HG03460 (cell line): Measurements from ENCODE around the gene NECTIN4.
"Not testable (repeated sequence)": the region's sequence is repeated elsewhere in the genome, so short reads cannot be mapped to it uniquely, and the experiment has no call there.

Experiments
- ATAC-seq: cut with Tn5 transposase; IDR thresholded peaks from one replicate; pipeline ENCODE4 v1.9.1; 2021; ENCODE audit not compliant: unreplicated experiment

Gene NECTIN4

GRCh38 chr1:161065681-161066080 is 23.7 kb downstream of the NECTIN4 start:
- ATAC-seq: not testable (repeated sequence)

- ATAC-seq: not testable (repeated sequence)
These were observed 25.4 kb downstream of the NECTIN4 start for GRCh38 chr1:161063936-161064335.

- no peak for ATAC-seq
These were observed 27.9 kb downstream of the NECTIN4 start for GRCh38 chr1:161061419-161061818.

- no peak for ATAC-seq
These were observed 30.1 kb downstream of the NECTIN4 start for GRCh38 chr1:161059293-161059692.

- ATAC-seq: no peak
These were observed 34.6 kb downstream of the NECTIN4 start for GRCh38 chr1:161054805-161055204.

- no peak for ATAC-seq
These were observed 35.1 kb downstream of the NECTIN4 start for GRCh38 chr1:161054232-161054631.

- no peak for ATAC-seq
These were observed 36.5 kb downstream of the NECTIN4 start for GRCh38 chr1:161052899-161053298.

GRCh38 chr1:161051219-161051618 is 38.1 kb downstream of the NECTIN4 start:
- ATAC-seq: no peak

GRCh38 chr1:161048949-161049722 is 40.2 kb downstream of the NECTIN4 start:
- no peak for ATAC-seq

GRCh38 chr1:161047436-161048420 is 41.6 kb downstream of the NECTIN4 start:
- ATAC-seq: no peak

GRCh38 chr1:161046605-161047228 is 42.6 kb downstream of the NECTIN4 start:
- ATAC-seq: no peak

- peak; percentile 50 for ATAC-seq
These were observed 43.4 kb downstream of the NECTIN4 start, which contains the start of gene USF1 for GRCh38 chr1:161045736-161046604. USF1 (minus strand) TSS chr1:161045977; CDS start chr1:161043275, 2,702 bp downstream.

GRCh38 chr1:161044908-161045735 is 44.2 kb downstream of the NECTIN4 start:
- peak; percentile 45 for ATAC-seq

- no peak for ATAC-seq
These were observed 44.8 kb downstream of the NECTIN4 start for GRCh38 chr1:161044535-161044907.

GRCh38 chr1:161039546-161039945 is 49.8 kb downstream of the NECTIN4 start:
- no peak for ATAC-seq

- ATAC-seq: no peak
These were observed 50.2 kb downstream of the NECTIN4 start for GRCh38 chr1:161039154-161039545.

- ATAC-seq: peak; percentile 80
These were observed 50.7 kb downstream of the NECTIN4 start, which contains the start of gene TSTD1 for GRCh38 chr1:161038523-161039153. TSTD1 (minus strand) TSS chr1:161038964; CDS start chr1:161038889, 75 bp downstream.

GRCh38 chr1:161037661-161038522 is 51.5 kb downstream of the NECTIN4 start:
- ATAC-seq: no peak
